Measurements from ENCODE around the gene EMC8.

Gene EMC8

DNA sequence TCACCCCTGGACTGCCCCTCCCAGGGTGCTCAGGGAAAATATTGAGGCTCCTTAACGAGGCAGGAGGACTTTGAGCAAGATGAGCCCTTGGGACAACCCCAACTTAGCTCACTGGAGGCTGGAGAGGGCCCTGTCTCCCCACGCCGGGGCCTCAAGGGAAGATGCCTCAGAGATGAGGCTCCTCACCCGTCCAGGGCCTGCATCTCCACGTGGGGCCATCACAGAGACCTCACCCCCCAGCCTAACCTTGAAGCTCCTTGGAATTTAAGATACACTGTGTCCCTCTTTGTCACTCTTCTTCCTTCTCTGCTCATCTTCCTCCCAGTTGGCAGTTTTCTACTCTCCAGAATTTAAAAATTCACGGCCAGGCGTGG, 11.4 kb upstream of the EMC8 start:
- TF ChIP-seq GATA2 (IDR thresholded peaks at IDR 0.05; ENCODE audit: low read depth, low read length) = no peak

DNA sequence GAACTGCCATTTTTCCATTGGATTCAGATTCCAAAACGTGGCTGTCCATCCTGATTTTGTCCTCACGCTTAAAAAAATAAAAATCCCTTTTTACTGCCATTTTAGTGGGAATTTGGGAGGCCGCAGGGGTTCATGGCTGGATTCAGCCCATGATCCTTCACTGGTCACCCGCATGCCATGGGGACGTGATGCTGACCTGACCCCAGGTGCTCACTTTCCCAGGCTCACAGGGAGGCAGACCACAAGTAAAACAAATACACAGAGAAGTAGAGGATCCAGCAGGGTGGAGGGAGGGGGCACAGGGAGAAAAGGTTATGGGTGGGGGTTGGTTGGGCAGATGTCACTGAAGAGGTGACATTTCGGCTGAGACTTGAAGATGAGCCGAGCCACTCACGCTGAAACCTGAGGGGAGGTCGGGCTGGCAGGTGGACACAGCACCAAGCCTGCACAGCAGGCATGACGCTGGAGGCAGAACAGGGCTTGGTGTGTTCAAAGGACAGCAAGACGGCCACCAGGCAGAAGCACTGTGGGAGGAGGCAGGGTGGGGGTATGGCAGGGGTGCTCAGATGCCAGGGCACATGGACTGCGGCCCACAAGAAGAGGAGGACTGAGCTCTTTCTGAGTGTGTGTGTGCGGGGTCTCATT, 10.9 kb upstream of the EMC8 start:
- TF ChIP-seq GATA3 (IDR thresholded peaks at IDR 0.05; ENCODE audit: low read depth, low read length) (no peak), GATA2 (IDR thresholded peaks at IDR 0.05; ENCODE audit: low read depth, low read length) (no peak)

DNA sequence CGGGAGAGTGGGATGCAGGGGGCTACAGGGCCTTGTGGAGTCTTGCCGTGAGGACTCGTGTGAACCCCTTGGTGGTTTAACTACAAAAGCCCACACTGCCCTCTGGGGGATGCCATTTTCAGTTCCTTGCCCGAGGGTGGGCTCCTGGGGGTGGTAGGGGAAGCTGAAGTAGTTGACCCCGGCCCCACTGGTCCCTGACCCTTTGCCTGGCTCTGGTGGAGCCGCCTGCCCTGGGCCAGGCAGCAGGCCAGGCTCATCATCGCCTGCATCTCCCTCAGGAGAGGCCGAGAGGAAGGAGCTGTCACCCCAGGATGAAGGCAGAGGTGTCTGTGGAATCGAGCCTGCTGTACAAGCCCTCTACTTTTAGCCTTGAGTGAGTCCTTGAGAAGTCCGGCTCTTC, 10.3 kb upstream of the EMC8 start:
- no peak for TF ChIP-seq GATA3 (IDR thresholded peaks at IDR 0.05; ENCODE audit: low read depth, low read length)
- no peak for TF ChIP-seq GATA2 (IDR thresholded peaks at IDR 0.05; ENCODE audit: low read depth, low read length)

DNA sequence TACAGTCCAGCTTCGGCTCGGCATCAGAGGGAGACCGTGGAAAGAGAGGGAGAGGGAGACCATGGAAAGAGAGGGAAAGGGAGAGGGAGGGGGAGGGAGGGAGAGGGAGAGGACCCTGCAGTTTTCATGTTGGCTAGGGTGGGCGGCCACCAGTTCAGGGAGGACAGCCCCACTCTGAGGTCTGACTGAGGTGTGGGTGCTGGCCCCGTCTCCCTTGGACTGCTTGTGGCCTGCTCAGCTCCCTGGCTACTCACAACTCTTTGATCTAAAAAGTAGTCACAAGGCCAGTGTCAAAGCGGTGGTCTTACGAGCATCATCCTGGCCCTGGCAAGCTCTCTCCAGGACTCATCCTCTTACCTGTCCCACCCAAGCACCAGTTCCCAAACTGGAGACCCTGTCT, 9.6 kb upstream of the EMC8 start:
- no peak for TF ChIP-seq GATA2 (IDR thresholded peaks at IDR 0.05; ENCODE audit: low read depth, low read length)
- TF ChIP-seq GATA3 (IDR thresholded peaks at IDR 0.05; ENCODE audit: low read depth, low read length) = no peak

DNA sequence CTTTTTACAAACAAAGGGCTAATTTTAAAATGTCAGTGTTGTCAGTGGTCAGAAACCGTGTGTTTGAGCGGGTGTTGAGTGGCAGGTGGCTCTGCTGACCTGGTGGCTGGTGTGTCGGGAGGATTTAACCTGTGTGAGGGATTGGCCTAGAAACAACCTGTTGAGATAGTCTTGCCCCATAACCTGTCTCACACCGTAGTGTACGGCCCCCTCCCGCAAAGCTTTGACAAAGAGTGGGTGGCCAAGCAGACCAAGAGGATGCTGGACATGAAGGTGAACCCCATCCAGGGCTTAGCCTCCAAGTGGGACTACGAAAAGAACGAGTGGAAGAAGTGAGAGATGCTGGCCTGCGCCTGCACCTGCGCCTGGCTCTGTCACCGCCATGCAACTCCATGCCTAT, 7.2 kb upstream of the EMC8 start:
- TF ChIP-seq GATA2 (IDR thresholded peaks at IDR 0.05; ENCODE audit: low read depth, low read length) (no peak), GATA3 (IDR thresholded peaks at IDR 0.05; ENCODE audit: low read depth, low read length) (no peak)

DNA sequence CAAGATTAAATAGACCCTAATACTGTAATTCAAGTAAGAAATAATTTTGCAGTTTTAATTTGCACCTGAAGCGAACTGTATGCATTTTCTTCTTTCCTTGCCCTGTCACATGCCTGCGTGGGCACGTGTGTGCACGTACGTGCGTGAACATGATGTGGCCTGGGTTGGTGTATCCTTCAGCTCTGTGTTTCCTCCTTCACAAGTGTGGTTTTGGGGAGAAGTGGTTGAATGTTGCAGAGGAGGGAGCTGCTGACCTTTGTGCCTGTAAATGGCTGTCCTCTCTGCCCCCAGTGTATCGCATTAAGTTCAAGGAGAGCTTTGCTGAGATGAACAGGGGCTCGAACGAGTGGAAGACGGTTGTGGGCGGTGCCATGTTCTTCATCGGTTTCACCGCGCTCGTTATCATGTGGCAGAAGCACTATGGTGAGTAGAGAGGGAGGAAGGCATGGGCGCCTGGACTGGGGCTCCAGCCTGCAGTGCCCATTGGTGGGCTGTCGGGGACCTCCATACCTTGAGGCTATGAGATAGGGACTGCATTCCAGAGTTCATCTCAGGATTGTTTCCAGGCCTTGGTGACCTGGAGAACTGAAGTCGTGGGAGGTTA, 6.2 kb upstream of the EMC8 start:
- TF ChIP-seq GATA2 (IDR thresholded peaks at IDR 0.05; ENCODE audit: low read depth, low read length) (no peak), GATA3 (IDR thresholded peaks at IDR 0.05; ENCODE audit: low read depth, low read length) (no peak)

DNA sequence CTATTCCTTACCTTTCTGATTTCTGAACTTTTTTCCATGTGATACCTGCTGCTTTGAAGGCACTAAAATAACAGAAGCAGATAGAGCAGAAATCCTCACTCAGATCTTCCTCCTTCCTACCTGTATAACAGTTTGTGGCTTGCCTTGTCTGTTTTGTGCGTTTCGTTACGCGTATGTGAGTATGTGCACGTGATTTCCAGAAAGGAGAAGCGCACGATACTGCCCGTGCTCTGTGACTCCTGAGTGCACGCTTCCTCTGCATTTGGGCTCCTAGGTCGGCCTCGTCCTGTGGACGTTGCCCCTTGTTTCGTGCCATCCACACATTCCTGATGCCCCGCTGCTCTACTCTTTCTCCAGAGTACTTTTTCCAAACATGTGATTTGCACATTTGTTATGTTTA, 4.2 kb upstream of the EMC8 start:
- TF ChIP-seq GATA3 (IDR thresholded peaks at IDR 0.05; ENCODE audit: low read depth, low read length) = no peak
- TF ChIP-seq GATA2 (IDR thresholded peaks at IDR 0.05; ENCODE audit: low read depth, low read length) = no peak

DNA sequence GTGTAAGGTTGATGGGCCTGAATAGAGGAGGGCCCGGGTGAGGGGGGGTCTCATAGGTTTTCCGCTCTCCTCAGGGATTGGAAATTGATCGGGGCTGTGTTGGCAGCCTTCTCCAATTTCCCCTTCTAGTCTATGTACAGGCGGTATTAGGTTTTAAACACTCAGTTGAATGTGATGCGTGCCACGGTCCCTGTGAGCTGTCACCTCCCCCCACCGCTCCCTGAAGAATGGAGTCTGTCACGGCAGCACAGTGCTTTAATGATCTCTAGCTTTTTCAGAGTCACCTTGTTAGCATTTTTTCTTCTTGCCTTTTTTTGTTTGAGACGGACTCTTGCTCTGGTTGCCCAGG, 951 bp upstream of the EMC8 start:
- TF ChIP-seq GATA3 (IDR thresholded peaks at IDR 0.05; ENCODE audit: low read depth, low read length) (no peak), GATA2 (IDR thresholded peaks at IDR 0.05; ENCODE audit: low read depth, low read length) (no peak)

DNA sequence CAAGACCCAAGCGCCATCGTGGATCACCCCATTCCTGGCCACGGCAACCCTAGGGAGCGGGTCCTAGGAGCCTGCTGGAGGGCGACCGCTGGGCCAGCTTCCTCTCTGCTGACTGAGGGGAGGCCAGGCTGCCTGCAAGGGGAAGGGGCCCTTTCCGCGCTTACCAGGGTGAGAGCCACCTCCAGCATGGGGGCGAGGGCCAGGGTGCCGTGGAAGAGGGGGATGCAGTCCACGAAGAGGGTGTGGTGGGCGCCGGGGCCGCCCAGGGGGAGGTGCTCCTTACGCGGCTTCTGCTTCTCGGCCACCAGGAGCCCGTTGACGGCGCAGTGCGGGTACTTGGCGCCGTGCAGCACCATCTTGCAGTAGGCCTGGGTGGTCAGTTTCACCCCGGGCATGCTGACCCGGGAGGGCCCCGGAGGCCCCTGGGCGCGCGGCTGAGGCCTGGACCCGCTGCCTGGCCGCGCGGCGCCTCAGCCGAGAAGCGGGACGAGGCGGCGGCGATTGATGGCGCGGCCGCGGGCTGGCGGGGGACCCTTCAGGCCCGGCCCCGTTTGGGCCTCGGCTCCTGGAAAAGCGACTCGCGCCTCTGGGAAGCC, 345 bp downstream of the EMC8 start:
- TF ChIP-seq GATA2 (IDR thresholded peaks at IDR 0.05; ENCODE audit: low read depth, low read length) (no peak), GATA3 (IDR thresholded peaks at IDR 0.05; ENCODE audit: low read depth, low read length) (no peak)

DNA sequence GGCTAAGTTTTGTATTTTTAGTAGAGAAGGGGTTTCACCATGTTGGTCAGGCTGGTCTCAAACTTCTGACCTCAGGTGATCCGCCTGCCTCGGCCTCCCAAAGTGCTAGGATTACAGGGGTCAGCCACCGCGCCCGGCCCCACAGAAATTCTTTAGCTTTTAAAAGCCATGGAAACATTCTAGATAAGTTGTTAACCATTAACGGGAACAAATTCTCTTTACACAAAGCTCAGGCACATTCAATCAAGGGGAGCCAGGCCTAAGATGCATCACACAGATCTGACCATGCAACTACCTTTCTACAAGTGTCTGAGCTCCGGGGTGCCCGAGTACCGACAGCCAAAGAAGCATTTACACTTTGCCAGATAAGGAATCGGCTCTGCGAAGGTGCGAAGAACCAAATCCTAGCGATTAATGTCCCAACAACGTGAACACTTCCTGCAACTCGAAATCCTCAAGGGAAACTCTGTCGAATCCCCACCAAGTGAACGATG, 1.0 kb downstream of the EMC8 start:
- no peak for TF ChIP-seq GATA3 (IDR thresholded peaks at IDR 0.05; ENCODE audit: low read depth, low read length)
- no peak for TF ChIP-seq GATA2 (IDR thresholded peaks at IDR 0.05; ENCODE audit: low read depth, low read length)

DNA sequence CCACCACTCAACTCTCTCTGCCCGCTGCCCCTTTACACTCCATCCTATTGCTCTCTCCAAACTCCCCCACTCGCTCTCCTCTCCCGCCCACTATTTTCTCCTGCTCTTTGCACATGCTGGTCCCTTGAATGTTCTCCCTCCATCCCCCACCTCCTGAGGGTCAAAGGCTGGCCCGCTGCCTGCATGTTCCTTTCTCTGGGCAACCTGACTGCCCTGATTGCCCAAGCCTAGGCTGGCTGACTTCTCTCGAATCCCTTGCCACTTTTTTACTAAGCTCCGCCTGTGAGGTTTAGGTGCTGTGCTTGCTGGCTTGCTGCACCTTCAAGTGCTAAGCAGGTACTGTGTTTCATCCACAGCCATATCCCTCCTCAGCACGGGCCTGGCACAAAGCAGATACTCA, 2.7 kb downstream of the EMC8 start:
- TF ChIP-seq GATA2 (IDR thresholded peaks at IDR 0.05; ENCODE audit: low read depth, low read length) (no peak), GATA3 (IDR thresholded peaks at IDR 0.05; ENCODE audit: low read depth, low read length) (no peak)

DNA sequence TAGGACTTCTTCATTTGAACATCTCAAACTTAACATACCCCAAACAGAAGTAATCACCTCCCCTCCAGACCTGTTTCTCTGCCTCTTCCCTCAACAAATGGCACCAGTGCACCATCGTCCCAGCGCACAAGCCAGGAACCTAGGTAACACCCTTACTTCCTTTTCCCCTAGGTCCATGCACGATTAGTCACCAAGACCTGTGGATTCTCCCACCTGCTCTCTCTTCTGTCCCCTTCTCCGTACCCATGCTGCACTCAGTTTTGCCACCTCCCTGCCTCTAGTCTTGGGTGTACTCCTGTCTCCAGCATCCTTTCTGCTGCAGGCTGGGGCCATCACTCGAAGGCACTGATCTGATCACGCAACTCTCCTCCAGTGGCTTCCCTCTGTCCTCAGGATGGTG, 3.2 kb downstream of the EMC8 start:
- TF ChIP-seq GATA2 (IDR thresholded peaks at IDR 0.05; ENCODE audit: low read depth, low read length) (no peak), GATA3 (IDR thresholded peaks at IDR 0.05; ENCODE audit: low read depth, low read length) (no peak)

DNA sequence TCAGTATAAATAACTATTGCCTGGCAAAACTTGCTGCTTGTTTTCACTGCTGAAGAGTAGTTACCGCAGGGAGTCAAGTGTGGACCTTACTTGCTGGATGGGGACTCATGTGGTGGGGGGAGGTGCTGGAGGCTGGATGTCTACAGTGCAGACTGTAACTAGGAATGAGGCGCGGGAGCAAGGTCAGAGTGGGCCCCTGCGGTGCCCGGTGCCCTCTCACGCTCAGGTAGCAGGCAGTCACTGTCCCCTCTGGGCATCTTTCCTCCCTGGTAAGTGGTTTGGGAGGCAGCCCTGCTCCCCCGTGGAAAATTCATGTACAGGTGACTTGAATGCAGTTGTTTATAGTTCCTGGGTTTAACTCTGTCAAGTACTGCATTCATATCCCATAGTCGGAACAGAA, 4.6 kb downstream of the EMC8 start:
- TF ChIP-seq GATA3 (IDR thresholded peaks at IDR 0.05; ENCODE audit: low read depth, low read length) (no peak), GATA2 (IDR thresholded peaks at IDR 0.05; ENCODE audit: low read depth, low read length) (no peak)

DNA sequence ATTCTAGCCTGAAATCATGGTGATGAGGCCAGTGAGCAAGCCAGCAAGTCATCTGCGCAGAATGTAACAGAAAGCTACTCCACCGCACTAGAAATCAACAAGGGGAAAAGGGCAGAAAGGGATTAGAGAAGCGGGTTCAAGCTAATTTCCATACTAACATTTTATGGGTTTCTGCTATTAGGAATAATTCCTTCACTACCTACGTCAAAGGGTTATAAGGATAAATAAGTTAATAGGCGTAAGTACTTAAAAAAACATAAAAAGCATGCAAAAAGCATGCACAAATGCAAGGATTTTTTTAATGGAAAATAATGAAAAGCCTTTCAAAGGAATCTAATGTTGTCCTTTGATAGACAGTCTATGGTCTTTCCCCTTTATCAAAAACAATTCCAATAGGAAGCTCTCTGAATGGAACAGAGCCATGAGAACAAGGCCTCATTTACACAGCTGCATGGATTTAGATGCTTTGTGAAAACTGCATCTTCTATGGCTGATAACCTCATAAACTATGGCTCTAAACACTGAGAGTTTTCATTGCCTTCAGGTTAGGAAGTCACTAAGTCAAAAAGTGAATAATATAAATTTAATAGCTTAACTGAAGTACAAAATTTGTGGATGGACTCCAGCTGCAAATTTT, 5.6 kb downstream of the EMC8 start:
- no peak for TF ChIP-seq GATA2 (IDR thresholded peaks at IDR 0.05; ENCODE audit: low read depth, low read length)
- no peak for TF ChIP-seq GATA3 (IDR thresholded peaks at IDR 0.05; ENCODE audit: low read depth, low read length)

DNA sequence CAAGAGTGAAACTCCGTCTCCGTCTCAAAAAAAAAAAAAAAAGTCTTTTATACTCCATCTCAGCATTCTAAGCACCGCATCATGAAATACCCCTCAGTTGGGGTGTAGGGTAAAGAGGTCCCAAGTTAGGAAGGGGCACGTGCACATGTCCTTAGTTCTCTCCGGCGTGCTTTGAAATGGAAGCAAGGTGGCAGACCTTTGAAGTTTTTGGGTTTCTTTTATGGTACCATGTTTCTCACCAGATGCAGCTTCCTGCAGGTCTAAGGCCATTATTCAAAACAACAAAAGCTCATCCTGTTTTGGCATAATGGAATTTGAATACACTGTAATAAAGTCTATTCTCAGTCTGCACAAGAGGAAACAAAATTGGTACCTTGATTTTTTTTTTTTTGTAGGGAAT, 9.6 kb downstream of the EMC8 start:
- TF ChIP-seq GATA3 (IDR thresholded peaks at IDR 0.05; ENCODE audit: low read depth, low read length) (no peak), GATA2 (IDR thresholded peaks at IDR 0.05; ENCODE audit: low read depth, low read length) (no peak)
